Erythroblast (primary cell): Measurements from ENCODE around the gene ASRGL1.
"Not testable (repeated sequence)": the region's sequence is repeated elsewhere in the genome, so short reads cannot be mapped to it uniquely, and the experiment has no call there.

Experiments
- GATA1 ChIP-seq: IDR thresholded peaks from 2 replicates; pipeline ENCODE4 v1.6.1; 2011; ENCODE audit warnings: low read depth, mild to moderate bottlenecking, control low read depth, low read length, moderate library complexity
- POLR2A ChIP-seq: IDR thresholded peaks from 2 replicates; pipeline ENCODE4 v1.6.1; 2011; ENCODE audit warnings: mild to moderate bottlenecking, low read length

DNA sequence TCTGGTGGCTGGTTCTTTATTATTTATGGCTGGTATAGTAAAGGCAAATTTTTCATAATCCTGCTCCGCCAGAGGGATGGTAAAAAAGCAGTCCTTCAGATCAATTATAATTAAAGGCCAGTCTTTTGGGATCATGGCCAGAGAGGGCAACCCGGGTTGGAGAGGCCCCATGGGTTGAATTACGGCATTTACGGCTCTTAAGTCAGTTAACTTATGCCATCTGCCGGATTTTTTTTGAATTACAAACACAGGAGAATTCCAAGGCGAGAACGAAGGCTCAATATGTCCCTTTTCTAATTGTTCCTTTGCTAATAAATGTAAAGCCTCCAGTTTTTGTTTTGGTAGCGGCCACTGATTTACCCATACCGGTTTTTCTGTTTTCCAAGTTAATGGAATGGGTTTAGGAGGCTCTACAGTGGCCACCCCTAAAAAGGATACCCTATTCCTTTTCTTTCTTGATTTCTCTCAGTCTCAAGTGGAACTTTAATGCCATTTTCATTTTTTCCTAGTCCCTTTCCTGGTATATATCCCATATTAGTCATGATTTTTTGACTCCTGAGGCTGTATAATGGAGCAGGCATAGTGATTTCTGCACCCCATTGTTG lies 41.3 kb downstream of the ASRGL1 start:
- not testable (repeated sequence) for TF ChIP-seq POLR2A, GATA1
